ENCODE results near the gene DLGAP4. TPM values are rescaled to one million over a fixed set of nuclear protein-coding genes. Genes with fewer than 3 reads are reported as not detected.

DLGAP4 gene
- total and polyA plus RNA-seq, 10 of the 15 experiments (the other 5 are each of a cell fraction or from before 2014, with no cell fraction given) = 0.42 to 43.3 (median 19.0) TPM

- TF ChIP-seq RBBP5 (conservative IDR thresholded peaks at IDR 0.05) (no peak), KAT2A (conservative IDR thresholded peaks at IDR 0.05; ENCODE audit: control insufficient read depth, low read depth, low read length) (no peak), EED (IDR thresholded peaks at IDR 0.05; ENCODE audit: low read depth) (no peak), CBX5 (IDR thresholded peaks at IDR 0.05; ENCODE audit: low read depth) (no peak), ZZZ3 (IDR thresholded peaks at IDR 0.05; ENCODE audit: control insufficient read depth, insufficient read length, low read depth) (no peak), ZNF592 (IDR thresholded peaks at IDR 0.05) (no peak), ESRRA (IDR thresholded peaks at IDR 0.05; ENCODE audit: low read length) (no peak), E2F4 (IDR thresholded peaks at IDR 0.05; ENCODE audit: low read depth, low read length) (no peak), ZNF384 (IDR thresholded peaks at IDR 0.05; ENCODE audit: borderline replicate concordance, low read depth, low read length) (no peak), NBN (IDR thresholded peaks at IDR 0.05) (no peak), BHLHE40 (IDR thresholded peaks at IDR 0.05; ENCODE audit: borderline replicate concordance in 1 of 2, low read depth in 2 of 2, low read length in 1 of 2) (no peak), CHD1 (IDR thresholded peaks at IDR 0.05; ENCODE audit: low read depth, low read length) (no peak), STAT1 (conservative IDR thresholded peaks at IDR 0.05) (no peak), CREM (IDR thresholded peaks at IDR 0.05; ENCODE audit: low read depth) (no peak), SMAD1 (IDR thresholded peaks at IDR 0.05; ENCODE audit: low read depth, partially characterized antibody) (no peak)
- BruUV-seq (replicated peaks) = no TSS peak
- no peaks in the 10 kb centered on the region for H3K27me3 ChIP-seq (replicated peaks in 1 of 2; ENCODE audit: control insufficient read depth in 2 of 2, insufficient read depth in 2 of 2, low read length in 1 of 2)
- no peak overlapping the region for H3K4me2 ChIP-seq (ENCODE audit: control insufficient read depth, insufficient read depth)
- DNase-seq (ENCODE audit: low read depth, low spot score) (no peak), FAIRE-seq (no peak), ATAC-seq (no peak)
- H3K4me3 ChIP-seq = no peak overlapping the region
- H2AFZ ChIP-seq (ENCODE audit: control insufficient read depth, low read depth, low read length) = no peak overlapping the region
- RAD21 ChIA-PET (ENCODE audit: unreplicated experiment) = no interaction called here
- POLR2A ChIA-PET = interaction anchor here (0.6 kb wide), 1 partner anchor 92 kb away, joined by 3 read pairs; no protein-coding TSS in a partner anchor
- H3K9me3 ChIP-seq (replicated peaks; ENCODE audit: control insufficient read depth, insufficient read depth, low read length) = no peaks in the 10 kb centered on the region
- no peak overlapping the region for H3K9ac ChIP-seq (ENCODE audit: control insufficient read depth, insufficient read depth, low read length)
- H3K36me3 ChIP-seq (ENCODE audit: control insufficient read depth in 2 of 2, insufficient read depth in 2 of 2, low read length in 1 of 2) = peaks cover 5 to 8% of the 10 kb centered on the region in 2 experiments; a peak in 3 of 4 replicates
- H3K4me1 ChIP-seq (ENCODE audit: control insufficient read depth, insufficient read depth, low read length) = no peaks in the 10 kb centered on the region
- in situ Hi-C loops (cut with MboI) = no loop called here
- CTCF ChIA-PET = no interaction called here
- no peaks in the 10 kb centered on the region for H3K79me2 ChIP-seq (ENCODE audit: control insufficient read depth, insufficient read depth, low read length)
- no peak overlapping the region for H3K27ac ChIP-seq (ENCODE audit: control insufficient read depth, insufficient read depth)
- SMC1A ChIA-PET (ENCODE audit: uncharacterized antibody, unreplicated experiment) = no interaction called here
- WGBS (ENCODE audit: insufficient coverage, insufficient replicate concordance, low lambda C conversion rate, missing lambda C conversion rate) = 94% methylated on average over 4 of the region's 4 CpGs
- H4K20me1 ChIP-seq (ENCODE audit: control insufficient read depth, insufficient read depth) = no peaks in the 10 kb centered on the region
- intact Hi-C loops (cut with micrococcal nuclease; ENCODE audit: unreplicated experiment) = no loop called here
Measured at GRCh38 chr20:36504295-36504694, 198.2 kb downstream of the DLGAP4 start.

Measured in GM12878 (cell line).